ENCODE results near the gene RBMS3.
"Not testable (repeated sequence)": the region's sequence is repeated elsewhere in the genome, so short reads cannot be mapped to it uniquely, and the experiment has no call there.

RBMS3 gene

DNA sequence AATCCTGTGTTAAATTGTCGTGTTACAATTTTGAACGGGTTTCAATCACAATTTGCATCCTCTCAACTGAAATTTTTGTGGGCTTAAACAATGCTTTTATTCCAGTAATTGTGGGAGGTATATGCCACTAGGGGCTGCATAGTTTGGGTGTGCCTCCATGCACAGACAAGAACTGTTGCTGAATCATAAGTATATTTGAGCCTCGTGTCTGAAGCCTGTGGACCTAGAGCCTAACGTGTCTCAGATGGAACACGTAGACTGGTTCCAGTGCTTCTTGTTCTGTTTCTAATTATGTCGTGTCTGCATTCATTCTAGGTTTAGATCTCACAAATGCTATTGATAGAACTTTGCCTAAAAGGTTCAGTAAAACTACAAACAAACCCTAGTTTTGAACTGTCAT, 363.4 kb downstream of the RBMS3 start:
- H3K4me3 ChIP-seq (ENCODE audit: low read depth in 1 of 2, low read length in 2 of 2), result no peak overlapping the region
- no peaks in the 10 kb centered on the region for H3K9me3 ChIP-seq (ENCODE audit: low read length)
- no peak overlapping the region for H3K27ac ChIP-seq (ENCODE audit: low read depth, low read length)
- no peaks in the 10 kb centered on the region for H3K36me3 ChIP-seq (ENCODE audit: insufficient read depth, low read length)
- H3K4me1 ChIP-seq (ENCODE audit: insufficient read depth, low read length), result peaks cover 24% of the 10 kb centered on the region
- no peak overlapping the region for H3K9ac ChIP-seq (ENCODE audit: low read length)
- H3K27me3 ChIP-seq (ENCODE audit: control insufficient read depth in 1 of 2, insufficient read depth in 2 of 2, low read length in 2 of 2), result no peaks in the 10 kb centered on the region

DNA sequence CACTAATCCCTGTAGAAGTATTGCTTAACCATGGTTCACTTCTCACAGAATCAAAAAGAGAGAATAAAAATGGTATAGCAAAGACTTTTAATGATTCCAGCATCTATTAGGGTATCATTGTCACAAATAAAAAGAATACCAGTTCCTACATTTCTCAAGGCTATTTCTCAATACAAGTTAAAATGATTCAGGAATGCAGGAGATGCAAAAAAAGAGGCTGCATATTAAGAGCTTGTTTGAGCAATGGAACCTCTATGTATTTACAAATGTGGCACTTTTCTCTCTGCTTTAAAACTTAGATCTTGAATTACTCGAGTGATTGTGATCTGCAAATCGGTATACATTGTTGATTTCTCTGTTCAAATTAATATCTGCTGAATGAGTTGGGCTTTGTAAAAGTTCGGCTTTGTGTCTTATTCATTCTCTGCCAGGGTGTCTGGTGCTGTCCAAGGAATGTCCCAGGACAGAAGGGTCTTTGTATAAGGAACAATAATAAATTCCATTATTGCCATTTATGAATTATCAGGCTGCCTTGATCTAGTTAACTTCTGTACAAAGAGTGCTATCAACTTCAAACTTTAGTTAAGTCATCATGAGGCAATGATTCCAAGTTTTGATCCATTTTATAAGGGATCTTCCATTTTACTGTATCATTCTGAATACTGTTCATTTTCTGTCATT, 364.2 kb downstream of the RBMS3 start:
- H3K27me3 ChIP-seq (ENCODE audit: control insufficient read depth in 1 of 2, insufficient read depth in 2 of 2, low read length in 2 of 2), result no peaks in the 10 kb centered on the region
- H3K9me3 ChIP-seq (ENCODE audit: low read length), result no peaks in the 10 kb centered on the region
- H3K9ac ChIP-seq (ENCODE audit: low read length), result no peak overlapping the region
- no peaks in the 10 kb centered on the region for H3K36me3 ChIP-seq (ENCODE audit: insufficient read depth, low read length)
- no peak overlapping the region for H3K4me3 ChIP-seq (ENCODE audit: low read depth in 1 of 2, low read length in 2 of 2)
- peaks cover 18% of the 10 kb centered on the region for H3K4me1 ChIP-seq (ENCODE audit: insufficient read depth, low read length)
- H3K27ac ChIP-seq (ENCODE audit: low read depth, low read length), result no peak overlapping the region

DNA sequence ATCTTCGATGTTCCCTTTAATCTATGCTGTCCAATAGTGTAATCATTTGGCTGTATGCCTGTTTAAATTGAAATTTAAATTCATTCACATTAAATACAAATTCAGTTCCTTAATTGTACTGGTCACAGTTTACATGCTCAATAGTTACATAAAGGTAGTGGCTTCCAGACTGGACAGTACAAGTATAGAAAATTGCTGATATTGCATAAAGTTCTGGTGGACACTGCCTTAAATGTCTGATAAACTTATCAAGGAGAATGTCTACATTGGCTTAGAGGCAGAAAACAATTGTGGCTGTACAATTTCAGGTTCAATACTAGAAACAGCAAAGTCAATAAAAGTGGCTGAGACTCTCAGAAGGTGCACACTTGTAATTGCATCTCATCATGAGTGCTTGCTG, 365.2 kb downstream of the RBMS3 start:
- Histone ChIP-seq H3K9me3 (ENCODE audit: low read length) (no peaks in the 10 kb centered on the region), H3K9ac (ENCODE audit: low read length) (no peak overlapping the region), H3K4me3 (ENCODE audit: low read depth in 1 of 2, low read length in 2 of 2) (no peak overlapping the region), H3K36me3 (ENCODE audit: insufficient read depth, low read length) (no peaks in the 10 kb centered on the region), H3K27me3 (ENCODE audit: control insufficient read depth in 1 of 2, insufficient read depth in 2 of 2, low read length in 2 of 2) (no peaks in the 10 kb centered on the region), H3K4me1 (ENCODE audit: insufficient read depth, low read length) (peaks cover 15% of the 10 kb centered on the region), H3K27ac (ENCODE audit: low read depth, low read length) (no peak overlapping the region)

DNA sequence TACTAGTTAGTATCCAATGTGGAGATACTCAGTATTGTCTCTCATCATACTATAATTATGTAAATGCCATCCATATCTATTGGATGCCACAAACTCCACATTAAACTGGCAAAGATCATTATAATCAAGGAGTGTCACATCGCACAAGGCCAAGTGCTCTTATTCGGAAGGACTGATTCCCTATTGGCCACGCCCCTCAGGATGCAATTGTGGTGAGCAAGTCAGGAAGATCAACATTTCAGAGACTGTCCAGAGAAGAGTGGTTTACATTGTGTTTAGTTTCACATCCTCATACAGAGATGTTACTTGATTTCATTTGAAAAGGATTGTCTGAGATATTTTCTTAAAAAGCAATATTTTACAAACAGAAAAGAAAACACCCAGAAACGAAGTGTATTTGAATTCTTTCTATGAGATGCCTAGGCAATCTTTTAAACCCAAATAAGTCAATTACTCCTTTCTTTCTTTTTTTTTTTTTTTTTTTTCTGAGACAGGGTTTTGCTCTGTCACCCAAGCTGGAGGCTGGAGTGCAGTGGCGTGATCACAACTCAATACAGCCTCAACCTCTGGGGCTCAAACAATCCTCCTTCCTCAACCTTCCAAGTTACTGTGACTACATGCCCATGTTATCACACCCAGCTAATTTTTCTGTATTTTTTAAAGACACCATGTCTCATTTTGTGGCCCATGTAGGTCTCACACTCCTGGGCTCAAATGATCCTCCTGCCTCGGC, 369.1 kb downstream of the RBMS3 start:
- Histone ChIP-seq H3K27ac (ENCODE audit: low read depth, low read length) (no peak overlapping the region), H3K27me3 (ENCODE audit: control insufficient read depth in 1 of 2, insufficient read depth in 2 of 2, low read length in 2 of 2) (no peaks in the 10 kb centered on the region), H3K36me3 (ENCODE audit: insufficient read depth, low read length) (no peaks in the 10 kb centered on the region), H3K4me1 (ENCODE audit: insufficient read depth, low read length) (no peaks in the 10 kb centered on the region), H3K9me3 (ENCODE audit: low read length) (no peaks in the 10 kb centered on the region), H3K9ac (ENCODE audit: low read length) (no peak overlapping the region), H3K4me3 (ENCODE audit: low read depth in 1 of 2, low read length in 2 of 2) (no peak overlapping the region)

DNA sequence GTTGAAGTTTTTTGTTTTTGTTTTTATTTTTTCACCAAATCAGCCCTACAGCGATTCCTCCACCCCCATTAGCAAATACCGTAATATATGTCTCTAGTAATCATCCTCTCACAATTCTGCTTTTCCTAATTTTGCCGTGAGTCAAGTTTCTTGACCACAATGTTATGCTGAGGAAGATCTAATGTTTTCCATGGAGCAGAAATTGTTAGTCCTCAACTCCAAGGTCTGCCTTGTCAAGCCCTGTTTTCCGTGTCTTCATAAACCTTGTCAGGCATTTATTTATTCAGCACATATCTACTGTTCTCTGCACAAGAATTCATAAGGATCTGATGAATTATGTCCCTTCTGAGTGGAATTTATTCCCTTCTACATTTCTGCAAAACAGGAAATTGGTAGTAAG, 372.8 kb downstream of the RBMS3 start:
- Histone ChIP-seq H3K4me1 (ENCODE audit: insufficient read depth, low read length) (no peaks in the 10 kb centered on the region), H3K36me3 (ENCODE audit: insufficient read depth, low read length) (no peaks in the 10 kb centered on the region), H3K9ac (ENCODE audit: low read length) (no peak overlapping the region), H3K27me3 (ENCODE audit: control insufficient read depth in 1 of 2, insufficient read depth in 2 of 2, low read length in 2 of 2) (no peaks in the 10 kb centered on the region), H3K9me3 (ENCODE audit: low read length) (no peaks in the 10 kb centered on the region), H3K27ac (ENCODE audit: low read depth, low read length) (no peak overlapping the region), H3K4me3 (ENCODE audit: low read depth in 1 of 2, low read length in 2 of 2) (no peak overlapping the region)

GRCh38 chr3:29655015-29655747, 374.3 kb downstream of the RBMS3 start:
- Histone ChIP-seq H3K4me3 (ENCODE audit: low read depth in 1 of 2, low read length in 2 of 2) (no peak overlapping the region), H3K4me1 (ENCODE audit: insufficient read depth, low read length) (no peaks in the 10 kb centered on the region), H3K9ac (ENCODE audit: low read length) (no peak overlapping the region), H3K27ac (ENCODE audit: low read depth, low read length) (no peak overlapping the region), H3K27me3 (ENCODE audit: control insufficient read depth in 1 of 2, insufficient read depth in 2 of 2, low read length in 2 of 2) (no peaks in the 10 kb centered on the region), H3K9me3 (ENCODE audit: low read length) (no peaks in the 10 kb centered on the region), H3K36me3 (ENCODE audit: insufficient read depth, low read length) (no peaks in the 10 kb centered on the region)

- H3K27me3 ChIP-seq (ENCODE audit: control insufficient read depth in 1 of 2, insufficient read depth in 2 of 2, low read length in 2 of 2), result no peaks in the 10 kb centered on the region
- H3K36me3 ChIP-seq (ENCODE audit: insufficient read depth, low read length), result no peaks in the 10 kb centered on the region
- H3K4me3 ChIP-seq (ENCODE audit: low read depth in 1 of 2, low read length in 2 of 2), result no peak overlapping the region
- no peak overlapping the region for H3K9ac ChIP-seq (ENCODE audit: low read length)
- H3K27ac ChIP-seq (ENCODE audit: low read depth, low read length), result no peak overlapping the region
- no peaks in the 10 kb centered on the region for H3K9me3 ChIP-seq (ENCODE audit: low read length)
- H3K4me1 ChIP-seq (ENCODE audit: insufficient read depth, low read length), result no peaks in the 10 kb centered on the region
These were observed 384.8 kb downstream of the RBMS3 start for GRCh38 chr3:29665688-29666087.

GRCh38 chr3:29668233-29668632, 387.4 kb downstream of the RBMS3 start:
- Histone ChIP-seq H3K4me3 (ENCODE audit: low read depth in 1 of 2, low read length in 2 of 2) (no peak overlapping the region), H3K27ac (ENCODE audit: low read depth, low read length) (no peak overlapping the region), H3K27me3 (ENCODE audit: control insufficient read depth in 1 of 2, insufficient read depth in 2 of 2, low read length in 2 of 2) (no peaks in the 10 kb centered on the region), H3K36me3 (ENCODE audit: insufficient read depth, low read length) (no peaks in the 10 kb centered on the region), H3K9me3 (ENCODE audit: low read length) (no peaks in the 10 kb centered on the region), H3K4me1 (ENCODE audit: insufficient read depth, low read length) (no peaks in the 10 kb centered on the region), H3K9ac (ENCODE audit: low read length) (no peak overlapping the region)

GRCh38 chr3:29668728-29669127, 387.9 kb downstream of the RBMS3 start:
- no peaks in the 10 kb centered on the region for H3K9me3 ChIP-seq (ENCODE audit: low read length)
- H3K9ac ChIP-seq (ENCODE audit: low read length), result no peak overlapping the region
- no peaks in the 10 kb centered on the region for H3K27me3 ChIP-seq (ENCODE audit: control insufficient read depth in 1 of 2, insufficient read depth in 2 of 2, low read length in 2 of 2)
- no peak overlapping the region for H3K27ac ChIP-seq (ENCODE audit: low read depth, low read length)
- no peak overlapping the region for H3K4me3 ChIP-seq (ENCODE audit: low read depth in 1 of 2, low read length in 2 of 2)
- no peaks in the 10 kb centered on the region for H3K36me3 ChIP-seq (ENCODE audit: insufficient read depth, low read length)
- no peaks in the 10 kb centered on the region for H3K4me1 ChIP-seq (ENCODE audit: insufficient read depth, low read length)

- not testable (repeated sequence) for H3K36me3 ChIP-seq (ENCODE audit: insufficient read depth, low read length); H3K4me1 ChIP-seq (ENCODE audit: insufficient read depth, low read length); H3K9ac ChIP-seq (ENCODE audit: low read length); H3K4me3 ChIP-seq (ENCODE audit: low read depth in 1 of 2, low read length in 2 of 2); H3K9me3 ChIP-seq (ENCODE audit: low read length); H3K27ac ChIP-seq (ENCODE audit: low read depth, low read length); H3K27me3 ChIP-seq (ENCODE audit: control insufficient read depth in 1 of 2, insufficient read depth in 2 of 2, low read length in 2 of 2)
These were observed 389.6 kb downstream of the RBMS3 start for GRCh38 chr3:29670476-29670875.

- Histone ChIP-seq H3K9me3 (ENCODE audit: low read length) (no peaks in the 10 kb centered on the region), H3K4me3 (ENCODE audit: low read depth in 1 of 2, low read length in 2 of 2) (no peak overlapping the region), H3K36me3 (ENCODE audit: insufficient read depth, low read length) (no peaks in the 10 kb centered on the region), H3K27ac (ENCODE audit: low read depth, low read length) (no peak overlapping the region), H3K9ac (ENCODE audit: low read length) (no peak overlapping the region), H3K27me3 (ENCODE audit: control insufficient read depth in 1 of 2, insufficient read depth in 2 of 2, low read length in 2 of 2) (no peaks in the 10 kb centered on the region), H3K4me1 (ENCODE audit: insufficient read depth, low read length) (peaks cover 2% of the 10 kb centered on the region)
These were observed 396.6 kb downstream of the RBMS3 start for GRCh38 chr3:29677421-29677820.

Data from muscle layer of colon (tissue), 2 donors.